GM23338 (cell line): ENCODE data around the gene SLC35D2. TPM values are rescaled to one million over a fixed set of nuclear protein-coding genes. Genes with fewer than 3 reads are reported as not detected.

ENCODE experiments used
- ETS1 ChIP-seq: IDR thresholded peaks from 2 replicates; pipeline ENCODE4 v1.6.1; 2016; ENCODE audit warnings: antibody characterized with exemption
- EZH2 ChIP-seq: fragments of 200-600 bp; sonication (generic); IDR thresholded peaks from one replicate; pipeline ENCODE4 v1.8.0; 2017; ENCODE audit warnings: antibody characterized with exemption, mild to moderate bottlenecking, low read depth; ENCODE audit not compliant: unreplicated experiment
- EZH2phosphoT487 ChIP-seq: fragments of 200-600 bp; sonication (generic); IDR thresholded peaks from one replicate; pipeline ENCODE4 v1.8.1; 2018; ENCODE audit warnings: antibody characterized with exemption; ENCODE audit not compliant: unreplicated experiment
- NANOG ChIP-seq: IDR thresholded peaks from 2 replicates; pipeline ENCODE4 v1.6.1; 2016; ENCODE audit warnings: antibody characterized with exemption, borderline replicate concordance
- POLR2AphosphoS5 ChIP-seq: IDR thresholded peaks from 2 replicates; pipeline ENCODE4 v1.6.1; 2016; ENCODE audit warnings: antibody characterized with exemption, low read depth
- STAT1 ChIP-seq: IDR thresholded peaks from one replicate; pipeline ENCODE4 v1.6.1; 2016; ENCODE audit warnings: antibody characterized with exemption; ENCODE audit not compliant: unreplicated experiment
- ZNF114 ChIP-seq: fragments of 250-450 bp; sonication (Bioruptor Pico); IDR thresholded peaks from 2 replicates; pipeline ENCODE4 v1.5.0; 2020; ENCODE audit warnings: mild to moderate bottlenecking, moderate library complexity
- ZNF331 ChIP-seq: fragments of 250-450 bp; sonication (Bioruptor Pico); IDR thresholded peaks from 2 replicates; pipeline ENCODE4 v1.5.0; 2020; ENCODE audit warnings: low read depth, mild to moderate bottlenecking, moderate library complexity
- ZNF462 ChIP-seq: fragments of 250-450 bp; sonication (Bioruptor Pico); IDR thresholded peaks from 2 replicates; pipeline ENCODE4 v1.5.0; 2020; ENCODE audit warnings: mild to moderate bottlenecking, moderate library complexity
- polyA plus RNA-seq: library from polyadenylated mRNA; unstranded; fragments of >200 nt; fragmentation: Nextera tagmentation; extraction: Ambion mirVana; gene quantifications from 2 replicates; pipeline ENCODE4 v1.2.1, GENCODE V29; 2016
- total RNA-seq: library from RNA; depleted of rRNA; stranded (reverse); fragments of >200 nt; shearing (Covaris generic); gene quantifications from 2 replicates; pipeline ENCODE4 v1.2.3, GENCODE V29; 2014

The SLC35D2 gene
- total and polyA plus RNA-seq, 2 experiments from 2014 or later, result 8.2 to 14.4 TPM

GRCh38 chr9:96344458-96345180 lies 38.9 kb downstream of the SLC35D2 start (continued):
- TF ChIP-seq ZNF462 (no peak), STAT1 (no peak), ZNF331 (no peak), EZH2phosphoT487 (no peak), ETS1 (no peak), NANOG (no peak), ZNF114 (CRISPR knock-in tag) (no peak), POLR2AphosphoS5 (no peak), EZH2 (no peak)
